HG03354 (cell line): Measurements from ENCODE around the gene CXCL9.
"Not testable (repeated sequence)": the region's sequence is repeated elsewhere in the genome, so short reads cannot be mapped to it uniquely, and the experiment has no call there.

ENCODE experiments used
- ATAC-seq: cut with Tn5 transposase; IDR thresholded peaks from one replicate; pipeline ENCODE4 v1.9.1; 2021; ENCODE audit warnings: mild to moderate bottlenecking; ENCODE audit not compliant: unreplicated experiment, poor library complexity, severe bottlenecking

Gene CXCL9

GRCh38 chr4:75973766-75974165, 33.5 kb downstream of the CXCL9 start:
- no peak for ATAC-seq

GRCh38 chr4:75968084-75968483, 39.2 kb downstream of the CXCL9 start:
- no peak for ATAC-seq

GRCh38 chr4:75963558-75963957, 43.8 kb downstream of the CXCL9 start:
- no peak for ATAC-seq

GRCh38 chr4:75962072-75962471, 45.2 kb downstream of the CXCL9 start:
- not testable (repeated sequence) for ATAC-seq

- not testable (repeated sequence) for ATAC-seq
Measured at GRCh38 chr4:75958546-75958945, 48.8 kb downstream of the CXCL9 start.

- not testable (repeated sequence) for ATAC-seq
Measured at GRCh38 chr4:75954811-75955210, 52.5 kb downstream of the CXCL9 start.

GRCh38 chr4:75953509-75953908, 53.8 kb downstream of the CXCL9 start:
- no peak for ATAC-seq
